GM18951 (cell line): ENCODE data around the gene ZHX3.
"Not testable (repeated sequence)": the region's sequence is repeated elsewhere in the genome, so short reads cannot be mapped to it uniquely, and the experiment has no call there.

Experiments
- POLR2A ChIP-seq: IDR thresholded peaks from 4 replicates; pipeline ENCODE4 v1.6.1; 2011; ENCODE audit warnings: mild to moderate bottlenecking; ENCODE audit not compliant: insufficient read length, insufficient read depth; ENCODE audit errors: extremely low read depth
- in situ Hi-C: fragments of 300-500 bp; cut with MboI; formaldehyde crosslinking; loops from one replicate; pipeline ENCODE4 v1.12.0; 2022; ENCODE audit warnings: low sequenced_read_pairs, mixed read lengths, inconsistent platforms; ENCODE audit not compliant: unreplicated experiment

ZHX3 gene

DNA sequence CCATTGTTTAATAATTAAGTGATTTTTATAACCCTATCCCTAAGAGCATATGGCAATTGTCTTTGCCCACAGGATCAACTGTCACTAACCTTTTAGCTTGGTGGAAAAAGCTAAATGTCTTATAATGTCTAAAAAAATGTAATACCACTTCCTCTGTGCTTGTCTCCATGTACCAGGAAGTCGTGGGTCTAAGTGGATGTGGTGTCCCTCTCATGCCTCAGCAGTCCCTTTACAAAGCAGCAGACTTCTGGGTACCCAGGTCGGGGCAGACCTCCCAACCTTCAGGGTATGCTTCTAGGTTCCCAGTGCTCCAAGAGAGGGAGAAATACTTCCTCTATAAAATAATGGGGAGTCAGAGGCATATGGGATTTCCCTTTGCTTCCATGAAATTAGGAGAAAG, 74.7 kb downstream of the ZHX3 start:
- no peak for TF ChIP-seq POLR2A
- in situ Hi-C loops: no loop called here

DNA sequence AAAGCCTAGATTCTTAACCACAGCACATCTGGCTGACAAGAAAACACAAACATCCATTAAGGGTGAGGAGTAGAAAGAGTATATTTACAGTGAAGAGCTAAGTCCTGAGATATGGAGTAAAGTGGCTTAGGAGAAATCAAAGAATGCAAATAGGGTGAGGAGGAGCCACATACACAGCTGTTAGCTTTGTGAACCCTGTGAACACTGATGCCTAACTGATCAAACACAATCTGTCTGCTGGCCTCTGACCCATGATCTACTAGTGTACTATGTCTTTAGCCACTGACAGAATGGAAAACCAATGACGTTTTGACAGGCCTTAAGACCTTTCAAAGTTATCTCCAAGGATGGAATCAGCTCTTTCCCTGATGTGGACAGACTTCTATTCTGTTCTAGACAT, 75.2 kb downstream of the ZHX3 start:
- in situ Hi-C loops: no loop called here
- no peak for TF ChIP-seq POLR2A

DNA sequence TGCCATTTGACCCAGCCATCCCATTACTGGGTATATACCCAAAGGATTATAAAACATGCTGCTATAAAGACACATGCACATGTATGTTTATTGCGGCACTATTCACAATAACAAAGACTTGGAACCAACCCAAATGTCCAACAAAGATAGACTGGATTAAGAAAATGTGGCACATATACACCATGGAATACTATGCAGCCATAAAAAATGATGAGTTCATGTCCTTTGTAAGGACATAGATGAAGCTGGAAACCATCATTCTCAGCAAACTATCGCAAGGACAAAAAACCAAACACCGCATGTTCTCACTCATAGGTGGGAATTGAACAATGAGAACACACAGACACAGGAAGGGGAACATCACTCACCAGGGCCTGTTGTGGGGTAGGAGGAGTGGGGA, 80.3 kb downstream of the ZHX3 start:
- in situ Hi-C loops: not testable (repeated sequence)

- in situ Hi-C loops: not testable (repeated sequence)
Observed at GRCh38 chr20:41236818-41237217, 80.7 kb downstream of the ZHX3 start.

GRCh38 chr20:41234546-41234945, 83.0 kb downstream of the ZHX3 start:
- in situ Hi-C loops: no loop called here
- no peak for TF ChIP-seq POLR2A

GRCh38 chr20:41234041-41234440, 83.5 kb downstream of the ZHX3 start:
- no peak for TF ChIP-seq POLR2A
- in situ Hi-C loops: no loop called here

- no peak for TF ChIP-seq POLR2A
- in situ Hi-C loops: no loop called here
Observed at GRCh38 chr20:41232973-41233926, 84.3 kb downstream of the ZHX3 start.

- in situ Hi-C loops: no loop called here
- TF ChIP-seq POLR2A: no peak
Observed at GRCh38 chr20:41231136-41231535, 86.4 kb downstream of the ZHX3 start.

GRCh38 chr20:41230136-41230535, 87.4 kb downstream of the ZHX3 start:
- in situ Hi-C loops: no loop called here
- TF ChIP-seq POLR2A: no peak

DNA sequence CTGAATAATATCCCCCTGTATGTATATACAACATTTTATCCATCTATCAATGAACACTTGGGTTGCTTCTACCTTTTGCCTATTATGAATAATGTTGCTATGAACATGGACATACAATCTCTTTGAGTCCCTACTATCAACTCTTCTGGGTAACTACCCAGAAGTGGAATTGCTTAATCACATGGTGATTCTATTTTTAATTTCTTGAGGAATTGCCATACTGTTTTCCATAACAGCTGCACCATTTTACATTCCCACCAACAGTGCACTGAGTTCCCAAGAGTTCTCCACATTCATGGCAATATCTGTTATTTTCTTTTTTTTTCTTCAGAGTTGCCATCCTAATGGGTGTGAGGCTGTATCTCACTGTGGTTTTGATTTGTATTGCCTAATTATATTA, 88.3 kb downstream of the ZHX3 start:
- no peak for TF ChIP-seq POLR2A
- in situ Hi-C loops: no loop called here

- TF ChIP-seq POLR2A: no peak
- in situ Hi-C loops: no loop called here
Observed at GRCh38 chr20:41228858-41229257, 88.7 kb downstream of the ZHX3 start.

DNA sequence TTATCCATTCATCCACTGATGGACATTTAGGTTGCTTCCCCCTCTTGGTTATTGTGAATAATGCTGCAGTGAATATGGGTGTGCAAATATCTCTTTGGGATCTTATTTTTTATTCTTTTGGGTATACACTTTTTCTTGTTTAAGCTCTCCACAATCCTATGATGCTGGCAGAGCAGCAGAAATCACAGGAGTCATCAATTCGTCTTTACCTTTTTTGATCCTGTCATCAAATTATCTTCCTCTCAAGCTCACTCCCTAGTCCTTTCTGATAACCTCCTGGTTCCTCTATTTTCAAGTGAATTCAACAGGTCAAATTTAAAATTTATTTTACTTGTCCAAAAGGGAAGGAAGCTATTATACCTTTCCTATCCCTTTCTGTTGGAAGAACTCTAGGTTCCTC, 91.1 kb downstream of the ZHX3 start:
- in situ Hi-C loops: no loop called here
- no peak for TF ChIP-seq POLR2A

GRCh38 chr20:41225091-41225490, 92.4 kb downstream of the ZHX3 start:
- no peak for TF ChIP-seq POLR2A
- in situ Hi-C loops: no loop called here

GRCh38 chr20:41224281-41224680, 93.2 kb downstream of the ZHX3 start:
- TF ChIP-seq POLR2A: no peak
- in situ Hi-C loops: no loop called here

GRCh38 chr20:41223112-41223511, 94.4 kb downstream of the ZHX3 start:
- in situ Hi-C loops: no loop called here
- no peak for TF ChIP-seq POLR2A

GRCh38 chr20:41222703-41223102, 94.8 kb downstream of the ZHX3 start:
- TF ChIP-seq POLR2A: no peak
- in situ Hi-C loops: no loop called here
